ENCODE results near the gene RBM4. TPM values are rescaled to one million over a fixed set of nuclear protein-coding genes. Genes with fewer than 3 reads are reported as not detected.

RBM4 gene
- total and polyA plus RNA-seq, 2 donors (not counting 1 experiment from before 2014, with no cell fraction given) = 125 to 199 TPM

DNA sequence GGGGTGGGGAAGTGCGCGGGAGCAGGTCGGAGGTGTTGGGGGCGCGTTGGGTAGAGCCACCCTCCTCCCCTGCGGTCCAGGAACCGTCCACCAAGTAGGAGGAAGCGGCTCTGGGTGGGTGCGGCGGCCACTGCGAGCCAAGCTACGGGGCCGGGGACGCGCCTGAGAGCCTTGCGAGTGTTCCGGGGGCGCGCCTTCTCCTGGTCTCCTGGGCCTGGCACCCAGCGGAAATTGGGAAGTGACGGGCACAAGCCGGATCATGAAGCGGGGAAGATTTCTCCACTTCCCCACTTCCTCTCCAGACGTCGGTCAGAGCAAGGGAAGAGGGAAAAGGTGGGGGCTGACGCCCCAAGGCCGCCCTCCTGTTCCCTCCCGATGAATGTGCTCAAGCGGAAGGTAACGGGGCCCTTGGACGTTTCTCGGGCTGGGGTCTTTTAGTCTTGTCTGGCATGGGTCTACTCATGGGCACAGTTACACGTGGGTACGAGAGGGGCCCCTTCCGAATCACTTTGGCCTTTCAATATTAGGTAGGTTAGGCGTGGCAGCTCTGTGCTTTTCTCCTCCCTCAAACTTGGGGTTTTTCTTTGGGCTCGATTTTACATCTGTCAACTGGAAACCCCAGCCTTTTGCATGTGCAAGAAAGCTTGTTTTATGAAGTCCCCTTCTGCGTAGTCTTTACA, 21.2 kb upstream of the RBM4 start:
- H3K4me3 Mint-ChIP-seq = peak overlapping the region; percentile 99
- Histone ChIP-seq H4K20me1 (ENCODE audit: control insufficient read depth, insufficient read depth, low read length, poor library complexity, severe bottlenecking) (peaks cover 51% of the 10 kb centered on the region), H3K9me3 (ENCODE audit: control extremely low read depth in 1 of 3, control insufficient read depth in 2 of 3, insufficient read depth in 1 of 3, low read length in 2 of 3) (no peaks in the 10 kb centered on the region), H3K79me2 (ENCODE audit: control insufficient read depth, insufficient read depth, low read length) (peaks cover 95% of the 10 kb centered on the region), H3K4me2 (replicated peaks; ENCODE audit: low read depth, low read length, poor library complexity, severe bottlenecking) (peak overlapping the region; percentile 99), H3K36me3 (replicated peaks in 1 of 2; ENCODE audit: control extremely low read depth in 1 of 2, control insufficient read depth in 1 of 2, extremely low read depth in 1 of 2, insufficient read depth in 2 of 2, low read length in 1 of 2) (peaks cover 0 to 24% of the 10 kb centered on the region in 2 experiments), H3K9ac (ENCODE audit: low read length) (peak overlapping the region; percentile 91), H3K4me3 (ENCODE audit: control extremely low read depth in 1 of 5, extremely low read depth in 1 of 5, insufficient read depth in 1 of 5, low read depth in 2 of 5, low read length in 4 of 5) (peak overlapping the region; percentile 69 to 97 (median 94)), H2AFZ (ENCODE audit: insufficient read depth, low read depth, low read length, poor library complexity, severe bottlenecking) (peak overlapping the region; percentile 96), H3K27ac (ENCODE audit: low read length in 2 of 2) (peak overlapping the region; percentile 85 to 90), H3K27me3 (replicated peaks in 1 of 4; ENCODE audit: control extremely low read depth in 1 of 4, control insufficient read depth in 3 of 4, insufficient read depth in 4 of 4, low read length in 3 of 4) (no peaks in the 10 kb centered on the region), H3K4me1 (ENCODE audit: control insufficient read depth in 2 of 2, insufficient read depth in 2 of 2, low read length in 2 of 2) (peaks cover 48 to 64% of the 10 kb centered on the region in 2 donors)
- under 1% methylated on average over 29 of the region's 38 CpGs for WGBS (ENCODE audit: insufficient coverage)
- CTCF ChIA-PET = interaction anchor here (1.0 to 4.5 kb wide), 8 partner anchors 11 to 61 kb away, joined by 3 to 32 read pairs (median 8); partner anchors contain the start of genes CCDC87, CCS, RBM4 and RBM4B
- H3K27me3 Mint-ChIP-seq = no peaks in the 10 kb centered on the region
- H3K9me3 Mint-ChIP-seq (ENCODE audit: insufficient read depth) = no peaks in the 10 kb centered on the region
- TF ChIP-seq, protein P1, sequence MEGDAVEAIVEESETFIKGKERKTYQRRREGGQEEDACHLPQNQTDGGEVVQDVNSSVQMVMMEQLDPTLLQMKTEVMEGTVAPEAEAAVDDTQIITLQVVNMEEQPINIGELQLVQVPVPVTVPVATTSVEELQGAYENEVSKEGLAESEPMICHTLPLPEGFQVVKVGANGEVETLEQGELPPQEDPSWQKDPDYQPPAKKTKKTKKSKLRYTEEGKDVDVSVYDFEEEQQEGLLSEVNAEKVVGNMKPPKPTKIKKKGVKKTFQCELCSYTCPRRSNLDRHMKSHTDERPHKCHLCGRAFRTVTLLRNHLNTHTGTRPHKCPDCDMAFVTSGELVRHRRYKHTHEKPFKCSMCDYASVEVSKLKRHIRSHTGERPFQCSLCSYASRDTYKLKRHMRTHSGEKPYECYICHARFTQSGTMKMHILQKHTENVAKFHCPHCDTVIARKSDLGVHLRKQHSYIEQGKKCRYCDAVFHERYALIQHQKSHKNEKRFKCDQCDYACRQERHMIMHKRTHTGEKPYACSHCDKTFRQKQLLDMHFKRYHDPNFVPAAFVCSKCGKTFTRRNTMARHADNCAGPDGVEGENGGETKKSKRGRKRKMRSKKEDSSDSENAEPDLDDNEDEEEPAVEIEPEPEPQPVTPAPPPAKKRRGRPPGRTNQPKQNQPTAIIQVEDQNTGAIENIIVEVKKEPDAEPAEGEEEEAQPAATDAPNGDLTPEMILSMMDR (IDR thresholded peaks at IDR 0.05) = no peak
- TF ChIP-seq EZH2 (IDR thresholded peaks at IDR 0.05; ENCODE audit: borderline replicate concordance, insufficient read depth, low read depth, low read length, poor library complexity, severe bottlenecking) = no peak
- intact Hi-C loops (cut with micrococcal nuclease) = loop anchor here (1.0 to 2.0 kb wide), 2 partner anchors 38 to 70 kb away; partner anchors contain the start of genes ACTN3 and ZDHHC24
- peaks cover 59% of the 10 kb centered on the region for H3K4me1 Mint-ChIP-seq
- DNase-seq (no peak), ATAC-seq (ENCODE audit: low read depth) (no peak)
- POLR2A ChIA-PET = interaction anchor here (0.6 to 5.2 kb wide), 10 partner anchors 8 to 1242 kb away, joined by 3 to 53 read pairs (median 7); partner anchors contain the start of genes CCDC87, CCS, RBM4 and RBM4B
- H3K27ac Mint-ChIP-seq = peak overlapping the region; percentile 99
